Ascending aorta (tissue), 2 donors: ENCODE data around the gene PPIG. TPM values are rescaled to one million over a fixed set of nuclear protein-coding genes. Genes with fewer than 3 reads are reported as not detected.
"Not testable (repeated sequence)": the region's sequence is repeated elsewhere in the genome, so short reads cannot be mapped to it uniquely, and the experiment has no call there.

Experiments
- DNase-seq, 2 donors: peaks; one replicate each; pipeline ENCODE4 v3.0.0-alpha.2; 2019; ENCODE audit warnings: low spot score in 2 of 2
- H3K27ac ChIP-seq, 2 donors: fragments of 200-600 bp; sonication (generic); one replicate each; pipeline ENCODE4 v1.5.1; 2016 to 2017; ENCODE audit warnings: mild to moderate bottlenecking in 1 of 2
- H3K27me3 ChIP-seq: fragments of 200-600 bp; sonication (generic); one replicate; pipeline ENCODE4 v1.5.1; 2017
- H3K36me3 ChIP-seq, 2 donors: fragments of 200-600 bp; sonication (generic); one replicate each; pipeline ENCODE4 v1.5.1; 2016
- H3K4me1 ChIP-seq, 2 donors: fragments of 200-600 bp; sonication (generic); one replicate each; pipeline ENCODE4 v1.5.1; 2016 to 2017; ENCODE audit warnings: mild to moderate bottlenecking in 1 of 2
- H3K4me3 ChIP-seq, 2 donors: fragments of 200-600 bp; sonication (generic); one replicate each; pipeline ENCODE4 v1.5.1; 2016 to 2017; ENCODE audit warnings: mild to moderate bottlenecking in 1 of 2
- H3K9me3 ChIP-seq, 2 donors: fragments of 200-600 bp; sonication (generic); one replicate each; pipeline ENCODE4 v1.5.1; 2016
- intact Hi-C: fragments of 100-400 bp; cut with DNase I; formaldehyde crosslinking; loops from one replicate; pipeline ENCODE4 v1.15.1; 2023
- total RNA-seq: library from RNA; depleted of rRNA; stranded (reverse); fragments of >200 nt; gene quantifications from one replicate; pipeline ENCODE4 v1.1.0, GENCODE V29; 2016
- TF ChIP-seq, protein P1 (sequence below), 3 experiments: fragments of 200-600 bp in 2 of 3; fragments of 450-650 bp in 1 of 3; sonication (generic) in 2 of 3; IDR thresholded peaks; one replicate each; pipeline ENCODE4 v1.5.1; 2016 to 2019; ENCODE audit warnings: antibody characterized with exemption in 3 of 3, mild to moderate bottlenecking in 1 of 3, moderate library complexity in 1 of 3

Gene PPIG
- total RNA-seq, 1 donor from 2014 or later = 30.2 TPM

- DNase-seq = no peak
- TF ChIP-seq, protein P1, sequence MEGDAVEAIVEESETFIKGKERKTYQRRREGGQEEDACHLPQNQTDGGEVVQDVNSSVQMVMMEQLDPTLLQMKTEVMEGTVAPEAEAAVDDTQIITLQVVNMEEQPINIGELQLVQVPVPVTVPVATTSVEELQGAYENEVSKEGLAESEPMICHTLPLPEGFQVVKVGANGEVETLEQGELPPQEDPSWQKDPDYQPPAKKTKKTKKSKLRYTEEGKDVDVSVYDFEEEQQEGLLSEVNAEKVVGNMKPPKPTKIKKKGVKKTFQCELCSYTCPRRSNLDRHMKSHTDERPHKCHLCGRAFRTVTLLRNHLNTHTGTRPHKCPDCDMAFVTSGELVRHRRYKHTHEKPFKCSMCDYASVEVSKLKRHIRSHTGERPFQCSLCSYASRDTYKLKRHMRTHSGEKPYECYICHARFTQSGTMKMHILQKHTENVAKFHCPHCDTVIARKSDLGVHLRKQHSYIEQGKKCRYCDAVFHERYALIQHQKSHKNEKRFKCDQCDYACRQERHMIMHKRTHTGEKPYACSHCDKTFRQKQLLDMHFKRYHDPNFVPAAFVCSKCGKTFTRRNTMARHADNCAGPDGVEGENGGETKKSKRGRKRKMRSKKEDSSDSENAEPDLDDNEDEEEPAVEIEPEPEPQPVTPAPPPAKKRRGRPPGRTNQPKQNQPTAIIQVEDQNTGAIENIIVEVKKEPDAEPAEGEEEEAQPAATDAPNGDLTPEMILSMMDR (IDR thresholded peaks at IDR 0.05) = no peak
- H3K9me3 ChIP-seq = no peaks in the 10 kb centered on the region
- H3K4me1 ChIP-seq = no peaks in the 10 kb centered on the region
- H3K27ac ChIP-seq = no peak overlapping the region
- H3K27me3 ChIP-seq = no peaks in the 10 kb centered on the region
- no peak overlapping the region for H3K4me3 ChIP-seq
- intact Hi-C loops = no loop called here
- H3K36me3 ChIP-seq = no peaks in the 10 kb centered on the region
Measured at GRCh38 chr2:169676357-169676756, 92.2 kb downstream of the PPIG start.

DNA sequence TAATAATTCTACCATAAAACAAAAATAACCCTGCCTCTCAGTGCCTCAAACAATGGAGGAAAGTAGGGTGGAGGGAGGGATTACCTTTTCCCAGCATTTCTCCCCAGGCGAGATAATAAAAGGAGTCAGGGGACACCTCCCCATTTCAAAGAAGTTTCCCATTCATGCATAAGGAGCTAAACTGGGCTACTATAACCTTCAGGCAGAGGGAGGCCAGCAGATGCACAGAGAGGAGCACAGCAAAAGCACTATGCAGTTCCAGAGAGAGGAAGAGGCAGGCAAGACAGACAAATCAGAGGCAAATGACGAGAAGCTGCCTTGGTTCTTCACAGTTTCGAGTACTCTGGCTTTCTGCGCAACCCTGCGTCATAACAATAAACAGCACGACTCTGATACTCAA is 92.7 kb downstream of the PPIG start:
- H3K4me3 ChIP-seq = no peak overlapping the region
- no peak overlapping the region for H3K27ac ChIP-seq
- no peaks in the 10 kb centered on the region for H3K9me3 ChIP-seq
- no peaks in the 10 kb centered on the region for H3K27me3 ChIP-seq
- TF ChIP-seq, protein P1 (IDR thresholded peaks at IDR 0.05) = no peak
- H3K36me3 ChIP-seq = no peaks in the 10 kb centered on the region
- H3K4me1 ChIP-seq = no peaks in the 10 kb centered on the region
- intact Hi-C loops = no loop called here
- no peak for DNase-seq

- Histone ChIP-seq H3K9me3 (no peaks in the 10 kb centered on the region), H3K4me3 (no peak overlapping the region), H3K4me1 (no peaks in the 10 kb centered on the region), H3K36me3 (no peaks in the 10 kb centered on the region), H3K27me3 (no peaks in the 10 kb centered on the region), H3K27ac (no peak overlapping the region)
- DNase-seq = no peak
- TF ChIP-seq, protein P1 (IDR thresholded peaks at IDR 0.05) = no peak
- intact Hi-C loops = no loop called here
Measured at GRCh38 chr2:169683054-169683424, 98.9 kb downstream of the PPIG start.

- intact Hi-C loops = no loop called here
- Histone ChIP-seq H3K4me3 (no peak overlapping the region), H3K36me3 (no peaks in the 10 kb centered on the region), H3K27me3 (no peaks in the 10 kb centered on the region), H3K4me1 (no peaks in the 10 kb centered on the region), H3K27ac (no peak overlapping the region), H3K9me3 (no peaks in the 10 kb centered on the region)
- TF ChIP-seq, protein P1 (IDR thresholded peaks at IDR 0.05) = no peak
- no peak for DNase-seq
Measured at GRCh38 chr2:169683425-169684134, 99.4 kb downstream of the PPIG start.

DNA sequence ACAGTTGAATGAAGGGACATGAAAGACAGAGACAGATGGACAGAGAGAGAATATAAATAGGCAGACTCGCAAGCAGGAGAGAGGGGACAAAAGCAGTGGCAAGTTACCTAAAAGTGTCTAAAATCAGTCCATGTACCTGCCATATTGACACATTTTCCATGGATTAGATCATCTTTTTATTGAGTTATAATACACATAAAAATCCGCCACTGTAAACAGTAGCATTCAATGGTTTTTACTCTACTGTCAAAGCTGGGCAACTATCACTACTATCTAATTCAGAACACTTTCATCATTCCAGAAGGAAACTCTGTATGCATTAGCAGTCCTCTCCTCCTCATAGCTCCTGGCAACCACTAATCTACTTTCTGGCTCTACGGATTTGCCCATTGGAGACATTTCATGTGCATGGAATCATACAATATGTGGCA is 100.0 kb downstream of the PPIG start:
- intact Hi-C loops = no loop called here
- TF ChIP-seq, protein P1 (IDR thresholded peaks at IDR 0.05) = no peak
- Histone ChIP-seq H3K9me3 (no peaks in the 10 kb centered on the region), H3K4me1 (no peaks in the 10 kb centered on the region), H3K27ac (no peak overlapping the region), H3K27me3 (no peaks in the 10 kb centered on the region), H3K4me3 (no peak overlapping the region), H3K36me3 (no peaks in the 10 kb centered on the region)
- no peak for DNase-seq

- H3K4me1 ChIP-seq, intact Hi-C loops: not testable (repeated sequence)
Measured at GRCh38 chr2:169684712-169685111, 100.6 kb downstream of the PPIG start.

DNA sequence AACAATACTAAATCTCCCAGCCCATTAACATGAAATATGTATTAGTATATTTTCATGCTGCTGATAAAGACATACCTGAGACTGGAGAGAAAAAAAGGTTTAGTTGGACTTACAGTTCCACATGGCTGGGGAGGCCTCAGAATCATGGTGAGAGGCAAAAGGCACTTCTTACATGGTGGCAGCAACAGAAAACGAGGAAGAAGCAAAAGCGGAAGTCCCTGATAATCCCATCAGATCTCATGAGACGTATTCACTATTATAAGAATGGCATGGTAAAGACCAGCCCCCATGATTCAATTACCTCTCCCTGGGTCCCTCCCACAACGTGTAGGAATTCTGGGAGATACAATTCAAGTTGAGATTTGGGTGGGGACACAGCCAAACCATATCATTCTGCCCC is 102.7 kb downstream of the PPIG start:
- H3K4me1 ChIP-seq, DNase-seq, H3K27me3 ChIP-seq, intact Hi-C loops, H3K27ac ChIP-seq, H3K36me3 ChIP-seq, H3K4me3 ChIP-seq, H3K9me3 ChIP-seq: not testable (repeated sequence)

More at GRCh38 chr2:169684712-169685111, 100.6 kb downstream of the PPIG start:
- H3K4me3 ChIP-seq, H3K36me3 ChIP-seq, H3K27me3 ChIP-seq, H3K27ac ChIP-seq, H3K9me3 ChIP-seq, DNase-seq: not testable (repeated sequence)

DNA sequence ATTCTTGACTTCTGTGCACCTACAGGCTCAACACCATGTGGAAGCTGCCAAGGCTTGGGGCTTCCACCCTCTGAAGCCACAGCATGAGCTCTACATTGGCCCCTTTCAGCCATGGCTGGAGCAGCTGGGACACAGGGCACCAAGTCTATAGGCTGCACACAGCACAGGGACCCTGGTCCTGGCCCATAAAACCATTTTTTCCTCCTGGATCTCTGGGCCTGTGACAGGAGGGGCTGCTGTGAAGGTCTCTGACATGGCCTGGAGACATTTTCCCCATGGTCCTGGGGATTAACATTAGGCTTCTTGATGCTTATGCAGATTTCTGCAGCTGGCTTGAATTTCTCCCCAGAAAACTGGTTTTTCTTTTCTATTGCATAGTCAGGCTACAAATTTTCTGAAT is 103.8 kb downstream of the PPIG start:
- H3K9me3 ChIP-seq, H3K27me3 ChIP-seq, intact Hi-C loops, H3K4me1 ChIP-seq, H3K36me3 ChIP-seq, DNase-seq, H3K4me3 ChIP-seq, H3K27ac ChIP-seq: not testable (repeated sequence)
